Uterus (tissue), 2 donors: ENCODE data around the gene ZNF185.

Source experiments
- CTCF ChIP-seq, 4 experiments: fragments of 200-600 bp in 2 of 4; fragments of 450-650 bp in 2 of 4; sonication (generic) in 2 of 4; IDR thresholded peaks; one replicate each; pipeline ENCODE4 v1.5.1; 2016 to 2019; ENCODE audit warnings: antibody characterized with exemption in 4 of 4, mild to moderate bottlenecking in 2 of 4, moderate library complexity in 1 of 4
- POLR2A ChIP-seq, 2 donors: fragments of 450-650 bp; IDR thresholded peaks; one replicate each; pipeline ENCODE4 v1.6.1; 2016; ENCODE audit warnings: antibody characterized with exemption in 2 of 2, mild to moderate bottlenecking in 1 of 2, moderate library complexity in 1 of 2

GRCh38 chrX:152943826-152944225 lies 46.0 kb downstream of the ZNF185 start:
- TF ChIP-seq POLR2A (IDR thresholded peaks at IDR 0.05) (no peak), CTCF (IDR thresholded peaks at IDR 0.05) (no peak)
